ENCODE measurements around the gene TRIB2.

- no peak for TF ChIP-seq CTCF (conservative IDR thresholded peaks at IDR 0.05; ENCODE audit: low read depth, low read length)
- TF ChIP-seq EZH2 (IDR thresholded peaks at IDR 0.05; ENCODE audit: borderline replicate concordance, low read depth, low read length, poor library complexity, severe bottlenecking), result no peak
Measured at GRCh38 chr2:12723736-12724463, 7.2 kb downstream of the TRIB2 start.
